Neuronal stem cell (in vitro differentiated cells): Measurements from ENCODE around the gene TPST2.

Source experiments
- DNase-seq: peaks from one replicate; pipeline ENCODE4 v3.0.0-alpha.2; 2013; ENCODE audit warnings: low spot score
- H2AFZ ChIP-seq: one replicate; pipeline ENCODE4 v1.6.1; 2013; ENCODE audit warnings: mild to moderate bottlenecking, low read length, inconsistent platforms
- H2AK5ac ChIP-seq: 2 replicates; pipeline ENCODE4 v1.6.1; 2013; ENCODE audit warnings: low read depth, mild to moderate bottlenecking, inconsistent platforms, low read length, moderate library complexity, mixed read lengths
- H2BK120ac ChIP-seq: 2 replicates; pipeline ENCODE4 v1.6.1; 2013; ENCODE audit warnings: low read depth, mild to moderate bottlenecking, inconsistent platforms, low read length, moderate library complexity, mixed read lengths
- H2BK12ac ChIP-seq: one replicate; pipeline ENCODE4 v1.6.1; 2013; ENCODE audit warnings: low read length, inconsistent platforms
- H2BK15ac ChIP-seq: 2 replicates; pipeline ENCODE4 v1.6.1; 2013; ENCODE audit warnings: mild to moderate bottlenecking, low read length, inconsistent platforms, mixed read lengths
- H2BK5ac ChIP-seq: one replicate; pipeline ENCODE4 v1.6.1; 2013; ENCODE audit warnings: inconsistent platforms, mild to moderate bottlenecking, low read length, moderate library complexity
- H3K14ac ChIP-seq: one replicate; pipeline ENCODE4 v1.6.1; 2013; ENCODE audit warnings: low read length, inconsistent platforms
- H3K18ac ChIP-seq: 2 replicates; pipeline ENCODE4 v1.6.1; 2013; ENCODE audit warnings: low read length, inconsistent platforms
- H3K23ac ChIP-seq: 2 replicates; pipeline ENCODE4 v1.6.1; 2013; ENCODE audit warnings: low read depth, mild to moderate bottlenecking, mixed read lengths, low read length, inconsistent platforms; ENCODE audit not compliant: poor library complexity
- H3K27ac ChIP-seq: replicated peaks from 3 replicates; pipeline ENCODE4 v1.5.1; 2013; ENCODE audit warnings: low read length, inconsistent platforms
- H3K27me3 ChIP-seq, 3 experiments: 2 replicates each; pipeline ENCODE4 v1.6.1; 2013; ENCODE audit warnings: low read length in 3 of 3, mild to moderate bottlenecking in 2 of 3, inconsistent platforms in 1 of 3, low read depth in 1 of 3, mixed read lengths in 1 of 3, moderate library complexity in 1 of 3; ENCODE audit not compliant: control insufficient read depth in 3 of 3, insufficient read depth in 3 of 3
- H3K36me3 ChIP-seq, 2 donors: replicated peaks in 1 of 2; 2 replicates each; pipeline ENCODE4 v1.6.1; 2013; ENCODE audit warnings: low read length in 2 of 2; ENCODE audit not compliant: control insufficient read depth in 2 of 2, insufficient read depth in 2 of 2
- H3K4ac ChIP-seq: 2 replicates; pipeline ENCODE4 v1.6.1; 2013; ENCODE audit warnings: inconsistent platforms, mild to moderate bottlenecking, low read length, moderate library complexity
- H3K4me1 ChIP-seq, 2 donors: 1 replicate in 1 of 2; 2 replicates in 1 of 2; pipeline ENCODE4 v1.6.1; 2013; ENCODE audit warnings: low read length in 2 of 2, low read depth in 1 of 2; ENCODE audit not compliant: control insufficient read depth in 2 of 2, insufficient read depth in 1 of 2
- H3K4me2 ChIP-seq: one replicate; pipeline ENCODE4 v1.6.1; 2013; ENCODE audit warnings: mild to moderate bottlenecking, low read length, inconsistent platforms; ENCODE audit not compliant: insufficient read depth, poor library complexity, severe bottlenecking
- H3K4me3 ChIP-seq, 2 donors: 2 replicates each; pipeline ENCODE4 v1.5.1; 2013; ENCODE audit warnings: low read length in 2 of 2, mild to moderate bottlenecking in 2 of 2, inconsistent platforms in 1 of 2, moderate library complexity in 1 of 2
- H3K79me1 ChIP-seq: one replicate; pipeline ENCODE4 v1.6.1; 2013; ENCODE audit warnings: low read depth, mild to moderate bottlenecking, inconsistent platforms, low read length, moderate library complexity
- H3K9ac ChIP-seq: one replicate; pipeline ENCODE4 v1.6.1; 2013; ENCODE audit warnings: mild to moderate bottlenecking, low read depth, low read length, inconsistent platforms; ENCODE audit not compliant: poor library complexity
- H3K9me3 ChIP-seq, 2 donors: replicated peaks in 1 of 2; 2 replicates each; pipeline versions ENCODE3 to v1.6.1; 2013; ENCODE audit warnings: low read length in 2 of 2, mild to moderate bottlenecking in 2 of 2, inconsistent platforms in 1 of 2, low read depth in 1 of 2, mixed read lengths in 1 of 2, moderate library complexity in 1 of 2; ENCODE audit not compliant: control insufficient read depth in 2 of 2, insufficient read depth in 1 of 2
- H4K8ac ChIP-seq: one replicate; pipeline ENCODE4 v1.6.1; 2013; ENCODE audit warnings: low read depth, mild to moderate bottlenecking, inconsistent platforms, low read length, moderate library complexity
- H4K91ac ChIP-seq: one replicate; pipeline ENCODE4 v1.6.1; 2013; ENCODE audit warnings: low read length, low read depth, mild to moderate bottlenecking, inconsistent platforms; ENCODE audit not compliant: poor library complexity
- WGBS, 2 donors: extraction: QIAGEN DNeasy Blood & Tissue Kit; methylation state at CpG; one replicate each; pipeline ENCODE4 v1.1.7; 2013; ENCODE audit warnings: missing lambda C conversion rate in 2 of 2, mixed read lengths in 1 of 2; ENCODE audit not compliant: insufficient read length in 2 of 2, insufficient replicate concordance in 1 of 2; ENCODE audit errors: extremely low coverage in 2 of 2; 5-methylcytosine and 5-hydroxymethylcytosine counted together

Gene TPST2

DNA sequence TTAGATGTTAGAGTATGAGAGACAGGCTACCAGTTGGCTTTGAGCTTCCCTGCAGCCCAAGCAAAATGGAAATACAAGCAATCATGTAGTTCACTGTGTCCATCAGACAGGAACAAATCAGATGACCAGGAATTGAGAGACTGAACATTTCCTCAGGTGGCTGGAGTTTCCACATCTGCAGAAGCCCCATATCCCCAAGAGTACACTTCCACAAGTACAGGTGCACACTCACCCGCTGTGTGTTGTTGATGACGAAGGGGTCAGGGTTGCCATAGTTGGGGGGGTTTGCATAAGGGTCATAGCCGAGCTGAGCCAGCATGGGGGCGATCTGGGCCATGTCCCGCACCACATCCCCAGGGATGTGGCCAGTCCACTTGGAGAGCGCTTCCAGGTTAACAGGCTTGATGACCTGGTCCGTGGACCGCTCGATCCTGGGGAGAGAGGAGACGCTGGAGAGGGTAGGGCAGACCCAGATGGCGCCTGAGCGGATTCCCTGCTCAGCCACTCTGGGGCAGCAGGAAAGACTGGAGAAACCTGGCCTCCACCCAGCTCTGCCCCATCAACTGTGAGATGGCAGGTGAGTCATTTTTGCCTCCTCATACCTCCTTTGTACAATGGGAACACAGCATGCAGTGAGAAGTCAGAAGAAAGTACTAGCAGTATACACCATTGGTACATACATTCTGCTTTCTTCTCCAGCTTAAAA, 53.7 kb downstream of the TPST2 start:
- H2BK120ac ChIP-seq: no peak overlapping the region
- H3K23ac ChIP-seq: no peak overlapping the region
- H3K9ac ChIP-seq: no peak overlapping the region
- DNase-seq: no peak
- no peak overlapping the region for H2BK5ac ChIP-seq
- no peak overlapping the region for H2AK5ac ChIP-seq
- no peak overlapping the region for H4K8ac ChIP-seq
- no peak overlapping the region for H2BK12ac ChIP-seq
- peaks cover 2% of the 10 kb centered on the region for H3K79me1 ChIP-seq
- H4K91ac ChIP-seq: no peak overlapping the region
- H2AFZ ChIP-seq: no peak overlapping the region
- no peak overlapping the region for H3K27ac ChIP-seq
- H3K14ac ChIP-seq: no peak overlapping the region
- H3K4me3 ChIP-seq: no peak overlapping the region
- WGBS, 2 donors: no CpG with 5 or more reads among the region's 12 CpGs
- H3K4me1 ChIP-seq: peaks cover 0 to 1% of the 10 kb centered on the region in 2 donors
- H3K36me3 ChIP-seq: peaks cover 14 to 93% of the 10 kb centered on the region in 2 donors
- H3K27me3 ChIP-seq: no peaks in the 10 kb centered on the region
- H3K4me2 ChIP-seq: no peak overlapping the region
- H2BK15ac ChIP-seq: no peak overlapping the region
- peaks cover 0 to 2% of the 10 kb centered on the region in 2 donors for H3K9me3 ChIP-seq
- no peak overlapping the region for H3K4ac ChIP-seq
- no peak overlapping the region for H3K18ac ChIP-seq

DNA sequence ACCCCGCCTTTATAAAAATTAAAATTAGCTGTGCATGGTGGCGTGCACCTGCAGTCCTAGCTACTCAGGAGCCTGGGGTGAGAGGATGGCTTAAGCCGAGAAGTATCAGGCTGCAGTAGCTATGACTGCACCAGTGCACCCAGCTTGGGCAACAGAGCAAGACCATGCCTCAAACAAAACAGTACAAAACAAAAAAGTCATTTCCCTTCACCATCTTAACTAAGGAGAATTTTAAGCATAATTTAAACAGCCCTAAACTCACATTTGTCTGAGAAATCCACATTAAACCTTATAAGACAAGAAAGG, 54.4 kb downstream of the TPST2 start:
- Histone ChIP-seq H2AFZ (no peak overlapping the region), H3K4me1 (peaks cover 0 to 1% of the 10 kb centered on the region in 2 donors), H2BK5ac (no peak overlapping the region), H2BK15ac (no peak overlapping the region), H4K8ac (no peak overlapping the region), H3K4me3 (no peak overlapping the region), H3K27ac (no peak overlapping the region), H3K4ac (no peak overlapping the region), H2BK120ac (no peak overlapping the region), H3K36me3 (peaks cover 10 to 91% of the 10 kb centered on the region in 2 donors), H3K14ac (no peak overlapping the region), H3K27me3 (no peaks in the 10 kb centered on the region), H3K23ac (no peak overlapping the region), H3K18ac (no peak overlapping the region), H2BK12ac (no peak overlapping the region), H3K4me2 (no peak overlapping the region), H3K79me1 (no peaks in the 10 kb centered on the region), H3K9ac (no peak overlapping the region), H2AK5ac (no peak overlapping the region), H3K9me3 (peaks cover 0 to 2% of the 10 kb centered on the region in 2 donors), H4K91ac (no peak overlapping the region)
- no peak for DNase-seq
- WGBS, 2 donors: no CpG with 5 or more reads among the region's 3 CpGs

DNA sequence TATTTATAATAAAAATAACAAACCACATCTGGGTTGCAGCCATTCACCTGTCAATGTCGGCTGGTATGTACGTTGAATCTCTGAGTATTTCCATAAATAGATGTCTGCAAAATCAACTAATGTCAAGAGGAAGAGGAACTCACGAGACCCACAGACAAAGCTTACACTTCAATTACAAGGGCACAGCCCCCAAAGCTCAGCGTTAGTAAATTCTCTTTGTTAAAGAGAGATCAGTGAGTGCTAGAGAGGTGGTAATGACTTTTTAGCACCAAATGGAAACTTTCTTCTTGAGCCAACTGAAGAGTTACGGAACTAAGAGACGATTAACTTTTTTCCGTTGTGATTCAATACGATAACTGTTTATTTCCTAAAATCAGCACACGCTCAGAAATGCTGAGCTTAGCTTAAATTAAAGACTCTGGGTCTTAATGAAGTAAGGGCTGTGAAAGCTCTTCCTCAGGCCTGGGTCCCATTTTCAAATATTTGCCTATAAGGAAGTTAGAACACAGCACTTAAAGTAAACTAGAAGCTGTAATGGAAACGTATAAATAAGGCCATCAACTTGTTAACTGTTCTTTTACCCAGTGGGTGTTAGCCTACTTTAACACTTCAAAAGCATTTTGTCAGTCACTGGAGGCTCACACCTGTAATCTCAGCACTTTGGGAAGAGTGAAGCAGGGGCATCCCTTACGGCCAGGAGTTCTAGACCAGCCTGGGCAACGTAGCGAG, 54.9 kb downstream of the TPST2 start:
- H3K9me3 ChIP-seq: peaks cover 0 to 2% of the 10 kb centered on the region in 2 donors
- WGBS, 2 donors: no CpG with 5 or more reads among the region's 13 CpGs
- no peak overlapping the region for H3K27ac ChIP-seq
- no peak overlapping the region for H3K4ac ChIP-seq
- no peaks in the 10 kb centered on the region for H3K79me1 ChIP-seq
- no peak overlapping the region for H2BK5ac ChIP-seq
- H3K36me3 ChIP-seq: peaks cover 10 to 91% of the 10 kb centered on the region in 2 donors
- no peak overlapping the region for H2BK15ac ChIP-seq
- no peak for DNase-seq
- peaks cover 0 to 1% of the 10 kb centered on the region in 2 donors for H3K4me1 ChIP-seq
- no peak overlapping the region for H2AFZ ChIP-seq
- no peak overlapping the region for H3K14ac ChIP-seq
- no peak overlapping the region for H3K23ac ChIP-seq
- H3K4me3 ChIP-seq: no peak overlapping the region
- no peak overlapping the region for H2BK12ac ChIP-seq
- no peak overlapping the region for H2AK5ac ChIP-seq
- H2BK120ac ChIP-seq: no peak overlapping the region
- H4K91ac ChIP-seq: no peak overlapping the region
- H3K9ac ChIP-seq: no peak overlapping the region
- no peak overlapping the region for H3K18ac ChIP-seq
- H3K27me3 ChIP-seq: no peaks in the 10 kb centered on the region
- no peak overlapping the region for H4K8ac ChIP-seq
- no peak overlapping the region for H3K4me2 ChIP-seq

DNA sequence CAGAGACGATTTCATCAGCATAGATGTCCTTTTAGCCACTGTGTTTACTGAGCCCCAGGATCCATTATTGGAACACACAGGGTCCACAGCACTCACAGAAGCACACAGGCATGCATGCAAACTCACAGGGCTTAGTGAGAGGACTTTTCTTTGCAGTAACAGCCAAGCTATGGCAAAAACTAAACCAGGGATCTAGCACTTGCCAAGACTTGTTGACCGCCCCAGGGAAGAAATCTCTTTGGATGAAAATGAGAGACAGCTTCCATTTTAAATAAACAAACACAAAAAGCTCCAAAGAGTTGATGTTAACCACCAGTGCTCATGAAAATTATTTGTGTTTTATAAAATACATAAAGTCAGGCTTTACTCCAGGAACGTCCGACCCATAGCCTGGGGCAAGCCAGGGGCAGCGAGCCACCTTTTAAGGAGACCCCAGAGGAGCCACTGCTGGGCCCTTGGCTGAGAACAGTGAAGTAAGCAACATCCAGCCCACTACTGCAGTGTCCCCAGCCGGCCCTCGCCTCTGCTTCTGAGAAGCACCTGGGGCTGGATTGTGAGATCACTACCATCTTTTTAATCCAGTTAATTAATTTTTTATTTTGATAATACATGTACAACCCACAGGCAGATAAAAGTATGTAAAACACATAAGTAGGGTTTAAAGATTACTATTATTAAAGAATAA, 55.6 kb downstream of the TPST2 start:
- no peak overlapping the region for H2AK5ac ChIP-seq
- H2AFZ ChIP-seq: no peak overlapping the region
- no peak overlapping the region for H2BK15ac ChIP-seq
- H3K9ac ChIP-seq: peak overlapping the region; percentile 51
- H3K23ac ChIP-seq: no peak overlapping the region
- no peak overlapping the region for H2BK5ac ChIP-seq
- no peak for DNase-seq
- no peak overlapping the region for H2BK12ac ChIP-seq
- no peaks in the 10 kb centered on the region for H3K79me1 ChIP-seq
- no peak overlapping the region for H3K27ac ChIP-seq
- peaks cover 0 to 2% of the 10 kb centered on the region in 2 donors for H3K9me3 ChIP-seq
- no peak overlapping the region for H2BK120ac ChIP-seq
- H3K4ac ChIP-seq: no peak overlapping the region
- no peak overlapping the region for H3K14ac ChIP-seq
- H3K36me3 ChIP-seq: peaks cover 10 to 93% of the 10 kb centered on the region in 2 donors
- no peak overlapping the region for H3K4me2 ChIP-seq
- no CpG with 5 or more reads among the region's 7 CpGs for WGBS, 2 donors
- H3K27me3 ChIP-seq: no peaks in the 10 kb centered on the region
- no peak overlapping the region for H4K8ac ChIP-seq
- no peak overlapping the region for H3K18ac ChIP-seq
- H3K4me3 ChIP-seq: no peak overlapping the region
- no peak overlapping the region for H4K91ac ChIP-seq
- peaks cover 0 to 1% of the 10 kb centered on the region in 2 donors for H3K4me1 ChIP-seq
